K562 (cell line): Measurements from ENCODE around the gene SPEM3. TPM values are rescaled to one million over a fixed set of nuclear protein-coding genes. Genes with fewer than 3 reads are reported as not detected.

ENCODE experiments used
- ESRRA ChIP-seq: fragments of 450-650 bp; IDR thresholded peaks from 2 replicates; pipeline ENCODE4 v1.6.1; 2014; ENCODE audit warnings: low read depth, mild to moderate bottlenecking, moderate library complexity, borderline replicate concordance
- EZH2 ChIP-seq: IDR thresholded peaks from 2 replicates; pipeline ENCODE4 v1.6.1; 2012; ENCODE audit warnings: low read depth, mild to moderate bottlenecking, inconsistent platforms, low read length, borderline replicate concordance
- FOXJ3 ChIP-seq: sonication (generic); formaldehyde crosslinking; IDR thresholded peaks from 2 replicates; pipeline ENCODE4 v1.4.0; 2020; ENCODE audit warnings: mild to moderate bottlenecking, missing genetic modification reagents
- JUN ChIP-seq, 2 experiments: sonication (generic) in 1 of 2; formaldehyde crosslinking in 1 of 2; IDR thresholded peaks; 2 replicates each; pipeline versions ENCODE4 v1.6.1 to v1.8.0; 2012 to 2022; ENCODE audit warnings: borderline replicate concordance in 2 of 2, mild to moderate bottlenecking in 2 of 2, improper control_type of control experiment in 1 of 2, low read depth in 1 of 2, low read length in 1 of 2, missing genetic modification reagents in 1 of 2
- NRF1 ChIP-seq, 2 experiments: fragments of 450-650 bp; IDR thresholded peaks in 1 of 2; conservative IDR thresholded peaks in 1 of 2; 2 replicates each; pipeline ENCODE4 v1.6.1; 2014; ENCODE audit warnings: mild to moderate bottlenecking in 2 of 2
- PTTG1 ChIP-seq: fragments of 450-650 bp; IDR thresholded peaks from 2 replicates; pipeline ENCODE4 v1.6.1; 2016; ENCODE audit warnings: low read depth, mild to moderate bottlenecking, missing genetic modification characterization, missing compliant biosample characterization
- SNIP1 ChIP-seq: fragments of 450-650 bp; IDR thresholded peaks from 2 replicates; pipeline ENCODE4 v1.7.1; 2017; ENCODE audit warnings: low read depth, mild to moderate bottlenecking
- SRSF7 ChIP-seq: fragments of 200-400 bp; formaldehyde crosslinking; optimal IDR thresholded peaks from 2 replicates; pipeline ENCODE3; 2017; ENCODE audit warnings: mild to moderate bottlenecking, low read depth, low read length
- STAT5B ChIP-seq: fragments of 250-450 bp; sonication (Bioruptor Pico); IDR thresholded peaks from 2 replicates; pipeline ENCODE4 v1.8.0; 2021; ENCODE audit warnings: mild to moderate bottlenecking, inconsistent platforms
- TAF7 ChIP-seq: fragments of 450-650 bp; IDR thresholded peaks from 2 replicates; pipeline ENCODE4 v1.6.1; 2016; ENCODE audit warnings: missing genetic modification characterization, missing compliant biosample characterization
- WHSC1 ChIP-seq: IDR thresholded peaks from one replicate; pipeline ENCODE4 v1.6.1; 2012; ENCODE audit warnings: low read length, control low read depth, inconsistent platforms
- XRCC3 ChIP-seq: fragments of 450-650 bp; IDR thresholded peaks from 2 replicates; pipeline ENCODE4 v1.6.1; 2017; ENCODE audit warnings: mild to moderate bottlenecking, moderate library complexity
- ZNF282 ChIP-seq: sonication (generic); formaldehyde crosslinking; IDR thresholded peaks from 2 replicates; pipeline ENCODE4 v1.8.1; 2023; ENCODE audit warnings: missing genetic modification reagents
- polyA plus RNA-seq, 8 experiments: library from polyadenylated mRNA; depleted of rRNA in 4 of 8; stranded (reverse) in 5 of 8; unstranded in 3 of 8; fragments of >200 nt; fragmentation: Nextera tagmentation in 2 of 8; fragmentation: Illumina TruSeq in 1 of 8; extraction: Ambion mirVana in 2 of 8; extraction: Trizol in 1 of 8; gene quantifications; 2 replicates each; pipeline versions ENCODE4 v1.2.1 to v1.2.3, GENCODE V29; 2011 to 2014; ENCODE audit warnings: inconsistent platforms in 1 of 8, missing spikeins in 1 of 8
- total RNA-seq, 7 experiments: library from RNA; depleted of rRNA in 6 of 7; stranded (reverse); fragments of >200 nt in 6 of 7; fragmentation: Illumina TruSeq in 2 of 7; extraction: Trizol in 2 of 7; gene quantifications; 2 replicates each; pipeline versions ENCODE4 v1.2.1 to v1.2.3, GENCODE V29; 2011 to 2021; ENCODE audit warnings: low replicate concordance in 1 of 7
- TF ChIP-seq, protein P1 (sequence below): fragments of 250-450 bp; sonication (Bioruptor Pico); IDR thresholded peaks from 2 replicates; pipeline ENCODE4 v1.4.0; 2020; ENCODE audit warnings: mild to moderate bottlenecking
- TF ChIP-seq, protein P2 (sequence below): sonication (generic); formaldehyde crosslinking; IDR thresholded peaks from 2 replicates; pipeline ENCODE4 v1.8.0; 2022; ENCODE audit warnings: mild to moderate bottlenecking, missing genetic modification reagents
- TF ChIP-seq, protein P3 (sequence below): sonication (generic); formaldehyde crosslinking; IDR thresholded peaks from 2 replicates; pipeline ENCODE4 v1.8.0; 2022; ENCODE audit warnings: missing genetic modification reagents, mild to moderate bottlenecking, borderline replicate concordance
- TF ChIP-seq, protein P4 (sequence below): fragments of 250-450 bp; sonication (Bioruptor Pico); IDR thresholded peaks from 2 replicates; pipeline ENCODE4 v1.8.0; 2022; ENCODE audit warnings: inconsistent platforms
- TF ChIP-seq, protein P5 (sequence below): fragments of 250-450 bp; sonication (Bioruptor Pico); IDR thresholded peaks from 2 replicates; pipeline ENCODE4 v1.5.0; 2021; ENCODE audit warnings: mild to moderate bottlenecking, borderline replicate concordance

SPEM3 gene
- total and polyA plus RNA-seq, 9 of the 15 experiments (the other 6 are each of a cell fraction or from before 2014, with no cell fraction given): not detected

DNA sequence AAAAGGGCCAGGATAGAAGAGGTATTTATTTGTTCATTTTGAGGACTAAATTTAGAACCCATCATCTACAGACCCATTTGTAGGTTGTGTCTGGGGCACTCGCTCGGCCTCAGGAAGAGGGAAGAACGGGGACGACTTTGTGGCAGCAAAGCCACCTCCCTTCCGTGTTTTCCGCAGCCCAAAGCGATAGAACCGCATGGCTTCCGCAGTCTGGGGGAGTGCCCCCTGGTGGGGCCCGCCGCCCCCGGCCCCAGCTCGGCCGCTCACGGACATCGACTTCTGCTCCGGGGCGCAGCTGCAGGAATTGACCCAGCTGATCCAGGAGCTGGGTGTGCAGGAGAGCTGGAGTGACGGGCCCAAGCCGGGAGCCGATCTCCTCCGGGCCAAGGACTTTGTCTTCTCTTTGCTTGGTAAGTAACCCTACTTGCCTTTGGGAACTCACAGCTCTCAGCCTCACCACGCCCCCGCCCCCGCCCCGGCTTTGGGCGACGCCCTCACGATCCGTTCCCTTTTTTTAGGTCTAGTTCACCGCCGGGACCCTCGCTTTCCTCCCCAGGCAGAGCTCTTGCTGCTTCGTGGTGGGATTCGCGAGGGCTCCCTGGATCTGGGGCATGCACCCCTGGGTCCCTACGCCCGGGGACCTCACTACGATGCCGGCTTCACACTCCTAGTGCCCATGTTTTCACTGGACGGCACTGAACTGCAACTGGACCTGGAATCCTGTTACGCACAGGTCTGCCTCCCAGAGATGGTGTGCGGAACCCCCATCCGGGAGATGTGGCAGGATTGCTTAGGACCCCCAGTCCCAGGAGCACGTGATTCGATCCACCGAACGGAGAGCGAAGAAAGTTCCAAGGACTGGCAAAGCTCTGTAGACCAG is 7.3 kb downstream of the SPEM3 start (continued):
- TF ChIP-seq, protein P1, sequence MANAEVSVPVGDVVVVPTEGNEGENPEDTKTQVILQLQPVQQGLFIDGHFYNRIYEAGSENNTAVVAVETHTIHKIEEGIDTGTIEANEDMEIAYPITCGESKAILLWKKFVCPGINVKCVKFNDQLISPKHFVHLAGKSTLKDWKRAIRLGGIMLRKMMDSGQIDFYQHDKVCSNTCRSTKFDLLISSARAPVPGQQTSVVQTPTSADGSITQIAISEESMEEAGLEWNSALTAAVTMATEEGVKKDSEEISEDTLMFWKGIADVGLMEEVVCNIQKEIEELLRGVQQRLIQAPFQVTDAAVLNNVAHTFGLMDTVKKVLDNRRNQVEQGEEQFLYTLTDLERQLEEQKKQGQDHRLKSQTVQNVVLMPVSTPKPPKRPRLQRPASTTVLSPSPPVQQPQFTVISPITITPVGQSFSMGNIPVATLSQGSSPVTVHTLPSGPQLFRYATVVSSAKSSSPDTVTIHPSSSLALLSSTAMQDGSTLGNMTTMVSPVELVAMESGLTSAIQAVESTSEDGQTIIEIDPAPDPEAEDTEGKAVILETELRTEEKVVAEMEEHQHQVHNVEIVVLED (CRISPR knock-in tag): no peak
- TF ChIP-seq NRF1 (conservative IDR thresholded peaks at IDR 0.05 in 1 of 2, IDR thresholded peaks at IDR 0.05 in 1 of 2): peak; percentile 39 to 54; a peak in 3 of 4 replicates
- no peak for TF ChIP-seq ESRRA
- no peak for TF ChIP-seq EZH2
- TF ChIP-seq, protein P2, sequence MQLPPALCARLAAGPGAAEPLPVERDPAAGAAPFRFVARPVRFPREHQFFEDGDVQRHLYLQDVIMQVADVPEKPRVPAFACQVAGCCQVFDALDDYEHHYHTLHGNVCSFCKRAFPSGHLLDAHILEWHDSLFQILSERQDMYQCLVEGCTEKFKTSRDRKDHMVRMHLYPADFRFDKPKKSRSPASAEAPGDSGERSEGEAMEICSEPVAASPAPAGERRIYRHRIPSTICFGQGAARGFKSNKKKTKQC: no peak
- TF ChIP-seq SRSF7: no peak
- no peak for TF ChIP-seq WHSC1
- TF ChIP-seq SNIP1: no peak
- TF ChIP-seq ZNF282 (CRISPR knock-in tag): no peak
- no peak for TF ChIP-seq JUN (IDR thresholded peaks at IDR 0.05; ENCODE audit: borderline replicate concordance, low read depth, low read length)
- TF ChIP-seq JUN (CRISPR knock-in tag; IDR thresholded peaks at IDR 0.05; ENCODE audit: borderline replicate concordance): no peak
- TF ChIP-seq, protein P3, sequence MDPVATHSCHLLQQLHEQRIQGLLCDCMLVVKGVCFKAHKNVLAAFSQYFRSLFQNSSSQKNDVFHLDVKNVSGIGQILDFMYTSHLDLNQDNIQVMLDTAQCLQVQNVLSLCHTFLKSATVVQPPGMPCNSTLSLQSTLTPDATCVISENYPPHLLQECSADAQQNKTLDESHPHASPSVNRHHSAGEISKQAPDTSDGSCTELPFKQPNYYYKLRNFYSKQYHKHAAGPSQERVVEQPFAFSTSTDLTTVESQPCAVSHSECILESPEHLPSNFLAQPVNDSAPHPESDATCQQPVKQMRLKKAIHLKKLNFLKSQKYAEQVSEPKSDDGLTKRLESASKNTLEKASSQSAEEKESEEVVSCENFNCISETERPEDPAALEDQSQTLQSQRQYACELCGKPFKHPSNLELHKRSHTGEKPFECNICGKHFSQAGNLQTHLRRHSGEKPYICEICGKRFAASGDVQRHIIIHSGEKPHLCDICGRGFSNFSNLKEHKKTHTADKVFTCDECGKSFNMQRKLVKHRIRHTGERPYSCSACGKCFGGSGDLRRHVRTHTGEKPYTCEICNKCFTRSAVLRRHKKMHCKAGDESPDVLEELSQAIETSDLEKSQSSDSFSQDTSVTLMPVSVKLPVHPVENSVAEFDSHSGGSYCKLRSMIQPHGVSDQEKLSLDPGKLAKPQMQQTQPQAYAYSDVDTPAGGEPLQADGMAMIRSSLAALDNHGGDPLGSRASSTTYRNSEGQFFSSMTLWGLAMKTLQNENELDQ (CRISPR knock-in tag): no peak
- TF ChIP-seq, protein P4, sequence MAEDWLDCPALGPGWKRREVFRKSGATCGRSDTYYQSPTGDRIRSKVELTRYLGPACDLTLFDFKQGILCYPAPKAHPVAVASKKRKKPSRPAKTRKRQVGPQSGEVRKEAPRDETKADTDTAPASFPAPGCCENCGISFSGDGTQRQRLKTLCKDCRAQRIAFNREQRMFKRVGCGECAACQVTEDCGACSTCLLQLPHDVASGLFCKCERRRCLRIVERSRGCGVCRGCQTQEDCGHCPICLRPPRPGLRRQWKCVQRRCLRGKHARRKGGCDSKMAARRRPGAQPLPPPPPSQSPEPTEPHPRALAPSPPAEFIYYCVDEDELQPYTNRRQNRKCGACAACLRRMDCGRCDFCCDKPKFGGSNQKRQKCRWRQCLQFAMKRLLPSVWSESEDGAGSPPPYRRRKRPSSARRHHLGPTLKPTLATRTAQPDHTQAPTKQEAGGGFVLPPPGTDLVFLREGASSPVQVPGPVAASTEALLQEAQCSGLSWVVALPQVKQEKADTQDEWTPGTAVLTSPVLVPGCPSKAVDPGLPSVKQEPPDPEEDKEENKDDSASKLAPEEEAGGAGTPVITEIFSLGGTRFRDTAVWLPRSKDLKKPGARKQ (CRISPR knock-in tag): no peak
- TF ChIP-seq, protein P5, sequence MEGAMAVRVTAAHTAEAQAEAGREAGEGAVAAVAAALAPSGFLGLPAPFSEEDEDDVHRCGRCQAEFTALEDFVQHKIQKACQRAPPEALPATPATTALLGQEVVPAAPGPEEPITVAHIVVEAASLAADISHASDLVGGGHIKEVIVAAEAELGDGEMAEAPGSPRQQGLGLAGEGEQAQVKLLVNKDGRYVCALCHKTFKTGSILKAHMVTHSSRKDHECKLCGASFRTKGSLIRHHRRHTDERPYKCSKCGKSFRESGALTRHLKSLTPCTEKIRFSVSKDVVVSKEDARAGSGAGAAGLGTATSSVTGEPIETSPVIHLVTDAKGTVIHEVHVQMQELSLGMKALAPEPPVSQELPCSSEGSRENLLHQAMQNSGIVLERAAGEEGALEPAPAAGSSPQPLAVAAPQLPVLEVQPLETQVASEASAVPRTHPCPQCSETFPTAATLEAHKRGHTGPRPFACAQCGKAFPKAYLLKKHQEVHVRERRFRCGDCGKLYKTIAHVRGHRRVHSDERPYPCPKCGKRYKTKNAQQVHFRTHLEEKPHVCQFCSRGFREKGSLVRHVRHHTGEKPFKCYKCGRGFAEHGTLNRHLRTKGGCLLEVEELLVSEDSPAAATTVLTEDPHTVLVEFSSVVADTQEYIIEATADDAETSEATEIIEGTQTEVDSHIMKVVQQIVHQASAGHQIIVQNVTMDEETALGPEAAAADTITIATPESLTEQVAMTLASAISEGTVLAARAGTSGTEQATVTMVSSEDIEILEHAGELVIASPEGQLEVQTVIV (CRISPR knock-in tag): no peak
- TF ChIP-seq FOXJ3: no peak
- TF ChIP-seq XRCC3: no peak
- TF ChIP-seq PTTG1: no peak
- no peak for TF ChIP-seq STAT5B
- no peak for TF ChIP-seq TAF7 (tag)
